WTC11 (cell line): ENCODE measurements around the gene ARHGEF38. TPM values are rescaled to one million over a fixed set of nuclear protein-coding genes. Genes with fewer than 3 reads are reported as not detected.
A peak's percentile ranks its signal among the peaks of the same experiment; 100 is the strongest.

Experiments used
- ELF4 ChIP-seq: sonication (generic); formaldehyde crosslinking; IDR thresholded peaks from 2 replicates; pipeline ENCODE4 v1.8.1; 2022; ENCODE audit warnings: low read depth, mild to moderate bottlenecking, moderate library complexity, missing genetic modification reagents
- ESRRA ChIP-seq: sonication (generic); formaldehyde crosslinking; IDR thresholded peaks from 2 replicates; pipeline ENCODE4 v1.8.1; 2022; ENCODE audit warnings: mild to moderate bottlenecking, missing genetic modification reagents, borderline replicate concordance
- GABPB1 ChIP-seq: sonication (generic); formaldehyde crosslinking; IDR thresholded peaks from 2 replicates; pipeline ENCODE4 v1.8.1; 2023; ENCODE audit warnings: mild to moderate bottlenecking, missing genetic modification reagents
- GTF2I ChIP-seq: fragments of 250-450 bp; sonication (Bioruptor Pico); conservative IDR thresholded peaks from 2 replicates; pipeline ENCODE4 v1.4.0; 2021; ENCODE audit warnings: mild to moderate bottlenecking
- IRF2 ChIP-seq: sonication (generic); formaldehyde crosslinking; IDR thresholded peaks from 2 replicates; pipeline ENCODE4 v1.8.0; 2022; ENCODE audit warnings: low read depth, missing genetic modification reagents, borderline replicate concordance
- JUN ChIP-seq: sonication (generic); formaldehyde crosslinking; IDR thresholded peaks from 2 replicates; pipeline ENCODE4 v1.8.0; 2023; ENCODE audit warnings: mild to moderate bottlenecking, missing genetic modification reagents
- NR3C1 ChIP-seq: sonication (generic); formaldehyde crosslinking; conservative IDR thresholded peaks from 2 replicates; pipeline ENCODE4 v1.8.1; 2023; ENCODE audit warnings: low read depth, mild to moderate bottlenecking, missing genetic modification reagents
- OVOL2 ChIP-seq: fragments of 250-450 bp; sonication (Bioruptor Pico); IDR thresholded peaks from 2 replicates; pipeline ENCODE4 v1.9.0; 2021; ENCODE audit warnings: mild to moderate bottlenecking, borderline replicate concordance
- RELA ChIP-seq: sonication (generic); formaldehyde crosslinking; IDR thresholded peaks from 2 replicates; pipeline ENCODE4 v1.8.1; 2022; ENCODE audit warnings: missing genetic modification reagents, mild to moderate bottlenecking, borderline replicate concordance
- SOX15 ChIP-seq: fragments of 250-450 bp; sonication (Bioruptor Pico); IDR thresholded peaks from 2 replicates; pipeline ENCODE4 v1.9.0; 2021; ENCODE audit warnings: mild to moderate bottlenecking
- TEAD1 ChIP-seq: sonication (generic); formaldehyde crosslinking; IDR thresholded peaks from 2 replicates; pipeline ENCODE4 v1.8.0; 2022; ENCODE audit warnings: mild to moderate bottlenecking, missing genetic modification reagents
- TEAD4 ChIP-seq: sonication (generic); formaldehyde crosslinking; IDR thresholded peaks from 2 replicates; pipeline ENCODE4 v1.8.0; 2022; ENCODE audit warnings: mild to moderate bottlenecking, missing genetic modification reagents
- ZNF138 ChIP-seq: sonication (generic); formaldehyde crosslinking; conservative IDR thresholded peaks from 2 replicates; pipeline ENCODE4 v1.8.1; 2022; ENCODE audit warnings: mild to moderate bottlenecking, moderate library complexity, missing genetic modification reagents
- ZNF232 ChIP-seq: sonication (generic); formaldehyde crosslinking; IDR thresholded peaks from 2 replicates; pipeline ENCODE4 v1.8.0; 2022; ENCODE audit warnings: mild to moderate bottlenecking, missing genetic modification reagents
- ZNF263 ChIP-seq: sonication (generic); formaldehyde crosslinking; IDR thresholded peaks from 2 replicates; pipeline ENCODE4 v1.8.1; 2022; ENCODE audit warnings: low read depth, mild to moderate bottlenecking, moderate library complexity, missing genetic modification reagents
- ZNF671 ChIP-seq: fragments of 250-450 bp; sonication (Bioruptor Pico); IDR thresholded peaks from 2 replicates; pipeline ENCODE4 v1.8.0; 2021; ENCODE audit warnings: mild to moderate bottlenecking
- total RNA-seq: library from RNA; stranded (reverse); gene quantifications from 3 replicates; pipeline ENCODE4 v1.2.3, GENCODE V29; 2021
- TF ChIP-seq, protein P1 (sequence below): sonication (generic); formaldehyde crosslinking; IDR thresholded peaks from 2 replicates; pipeline ENCODE4 v1.8.0; 2023; ENCODE audit warnings: missing genetic modification reagents, mild to moderate bottlenecking, borderline replicate concordance
- TF ChIP-seq, protein P2 (sequence below): fragments of 250-450 bp; sonication (Bioruptor Pico); IDR thresholded peaks from 2 replicates; pipeline ENCODE4 v1.9.0; 2021; ENCODE audit warnings: moderate library complexity, mild to moderate bottlenecking, inconsistent platforms, borderline replicate concordance
- TF ChIP-seq, protein P3 (sequence below): sonication (generic); formaldehyde crosslinking; IDR thresholded peaks from 2 replicates; pipeline ENCODE4 v1.8.1; 2023; ENCODE audit warnings: mild to moderate bottlenecking, missing genetic modification reagents
- TF ChIP-seq, protein P4 (sequence below): sonication (generic); formaldehyde crosslinking; IDR thresholded peaks from 2 replicates; pipeline ENCODE4 v1.8.0; 2023; ENCODE audit warnings: mild to moderate bottlenecking, missing genetic modification reagents
- TF ChIP-seq, protein P5 (sequence below): sonication (generic); formaldehyde crosslinking; IDR thresholded peaks from 2 replicates; pipeline ENCODE4 v1.8.1; 2023; ENCODE audit warnings: mild to moderate bottlenecking, missing genetic modification reagents, borderline replicate concordance
- TF ChIP-seq, protein P6 (sequence below): sonication (generic); formaldehyde crosslinking; conservative IDR thresholded peaks from 2 replicates; pipeline ENCODE4 v1.8.1; 2022; ENCODE audit warnings: mild to moderate bottlenecking, missing genetic modification reagents
- TF ChIP-seq, protein P7 (sequence below): sonication (generic); formaldehyde crosslinking; IDR thresholded peaks from 2 replicates; pipeline ENCODE4 v1.8.1; 2022; ENCODE audit warnings: low read depth, missing genetic modification reagents, borderline replicate concordance

ARHGEF38 gene
- total RNA-seq, 1 experiment from 2014 or later, result not detected

DNA sequence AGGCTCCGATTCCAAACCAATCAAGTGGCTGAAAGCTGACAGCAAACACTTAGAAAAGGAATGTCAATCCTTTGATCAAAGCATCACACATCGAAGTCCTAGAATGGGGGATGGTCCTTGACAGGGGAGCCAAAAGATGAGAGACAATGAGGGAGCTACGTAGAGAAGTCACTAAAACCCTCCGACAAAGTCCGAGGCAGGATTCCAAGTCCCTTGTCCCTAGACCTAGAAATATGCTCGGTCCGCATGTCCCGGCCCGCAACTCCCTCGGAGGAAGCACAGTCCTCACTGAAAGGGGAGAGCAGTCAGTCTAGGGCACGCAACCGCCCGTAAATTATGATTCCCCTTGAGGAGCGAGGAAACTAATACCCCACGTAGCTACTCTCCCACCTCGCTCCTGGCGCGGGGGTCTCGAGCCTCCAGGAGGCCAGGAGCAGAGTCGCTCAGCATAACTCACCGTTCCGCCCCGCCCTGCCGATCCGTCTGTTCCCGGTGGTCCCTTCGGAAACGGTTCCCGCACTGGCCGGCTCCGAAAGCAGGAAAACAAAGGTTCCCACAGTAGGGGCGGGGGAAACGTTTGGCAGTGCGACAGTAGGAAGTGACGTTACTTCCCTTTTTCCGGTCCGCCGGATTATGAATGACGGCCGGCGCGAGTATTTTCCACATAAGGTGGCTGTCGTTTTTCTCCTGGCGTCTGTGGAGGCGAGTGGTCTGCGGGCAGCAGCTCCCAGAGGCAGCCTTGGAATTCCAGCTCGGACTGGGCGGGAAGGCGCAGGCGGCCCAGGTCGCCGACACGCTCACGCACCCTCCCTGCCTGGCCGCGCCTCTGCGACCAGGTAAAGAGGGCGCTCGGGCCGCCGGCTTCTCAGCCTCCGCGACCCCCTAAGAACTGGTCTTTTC is 156.0 kb downstream of the ARHGEF38 start, which contains the start of the genes GSTCD and INTS12 (continued):
- TF ChIP-seq ESRRA (CRISPR knock-in tag), result peak; percentile 57; the same call in 1 of the 2 replicates
- TF ChIP-seq, protein P1, sequence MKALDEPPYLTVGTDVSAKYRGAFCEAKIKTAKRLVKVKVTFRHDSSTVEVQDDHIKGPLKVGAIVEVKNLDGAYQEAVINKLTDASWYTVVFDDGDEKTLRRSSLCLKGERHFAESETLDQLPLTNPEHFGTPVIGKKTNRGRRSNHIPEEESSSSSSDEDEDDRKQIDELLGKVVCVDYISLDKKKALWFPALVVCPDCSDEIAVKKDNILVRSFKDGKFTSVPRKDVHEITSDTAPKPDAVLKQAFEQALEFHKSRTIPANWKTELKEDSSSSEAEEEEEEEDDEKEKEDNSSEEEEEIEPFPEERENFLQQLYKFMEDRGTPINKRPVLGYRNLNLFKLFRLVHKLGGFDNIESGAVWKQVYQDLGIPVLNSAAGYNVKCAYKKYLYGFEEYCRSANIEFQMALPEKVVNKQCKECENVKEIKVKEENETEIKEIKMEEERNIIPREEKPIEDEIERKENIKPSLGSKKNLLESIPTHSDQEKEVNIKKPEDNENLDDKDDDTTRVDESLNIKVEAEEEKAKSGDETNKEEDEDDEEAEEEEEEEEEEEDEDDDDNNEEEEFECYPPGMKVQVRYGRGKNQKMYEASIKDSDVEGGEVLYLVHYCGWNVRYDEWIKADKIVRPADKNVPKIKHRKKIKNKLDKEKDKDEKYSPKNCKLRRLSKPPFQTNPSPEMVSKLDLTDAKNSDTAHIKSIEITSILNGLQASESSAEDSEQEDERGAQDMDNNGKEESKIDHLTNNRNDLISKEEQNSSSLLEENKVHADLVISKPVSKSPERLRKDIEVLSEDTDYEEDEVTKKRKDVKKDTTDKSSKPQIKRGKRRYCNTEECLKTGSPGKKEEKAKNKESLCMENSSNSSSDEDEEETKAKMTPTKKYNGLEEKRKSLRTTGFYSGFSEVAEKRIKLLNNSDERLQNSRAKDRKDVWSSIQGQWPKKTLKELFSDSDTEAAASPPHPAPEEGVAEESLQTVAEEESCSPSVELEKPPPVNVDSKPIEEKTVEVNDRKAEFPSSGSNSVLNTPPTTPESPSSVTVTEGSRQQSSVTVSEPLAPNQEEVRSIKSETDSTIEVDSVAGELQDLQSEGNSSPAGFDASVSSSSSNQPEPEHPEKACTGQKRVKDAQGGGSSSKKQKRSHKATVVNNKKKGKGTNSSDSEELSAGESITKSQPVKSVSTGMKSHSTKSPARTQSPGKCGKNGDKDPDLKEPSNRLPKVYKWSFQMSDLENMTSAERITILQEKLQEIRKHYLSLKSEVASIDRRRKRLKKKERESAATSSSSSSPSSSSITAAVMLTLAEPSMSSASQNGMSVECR, result peak; percentile 93; the same call in 1 of the 2 replicates
- TF ChIP-seq, protein P2, sequence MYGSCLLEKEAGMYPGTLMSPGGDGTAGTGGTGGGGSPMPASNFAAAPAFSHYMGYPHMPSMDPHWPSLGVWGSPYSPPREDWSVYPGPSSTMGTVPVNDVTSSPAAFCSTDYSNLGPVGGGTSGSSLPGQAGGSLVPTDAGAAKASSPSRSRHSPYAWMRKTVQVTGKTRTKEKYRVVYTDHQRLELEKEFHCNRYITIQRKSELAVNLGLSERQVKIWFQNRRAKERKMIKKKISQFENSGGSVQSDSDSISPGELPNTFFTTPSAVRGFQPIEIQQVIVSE (CRISPR knock-in tag), result no peak
- TF ChIP-seq IRF2 (CRISPR knock-in tag), result no peak
- TF ChIP-seq, protein P3, sequence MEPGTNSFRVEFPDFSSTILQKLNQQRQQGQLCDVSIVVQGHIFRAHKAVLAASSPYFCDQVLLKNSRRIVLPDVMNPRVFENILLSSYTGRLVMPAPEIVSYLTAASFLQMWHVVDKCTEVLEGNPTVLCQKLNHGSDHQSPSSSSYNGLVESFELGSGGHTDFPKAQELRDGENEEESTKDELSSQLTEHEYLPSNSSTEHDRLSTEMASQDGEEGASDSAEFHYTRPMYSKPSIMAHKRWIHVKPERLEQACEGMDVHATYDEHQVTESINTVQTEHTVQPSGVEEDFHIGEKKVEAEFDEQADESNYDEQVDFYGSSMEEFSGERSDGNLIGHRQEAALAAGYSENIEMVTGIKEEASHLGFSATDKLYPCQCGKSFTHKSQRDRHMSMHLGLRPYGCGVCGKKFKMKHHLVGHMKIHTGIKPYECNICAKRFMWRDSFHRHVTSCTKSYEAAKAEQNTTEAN (CRISPR knock-in tag), result peak; percentile 71; the same call in 1 of the 2 replicates
- TF ChIP-seq, protein P4, sequence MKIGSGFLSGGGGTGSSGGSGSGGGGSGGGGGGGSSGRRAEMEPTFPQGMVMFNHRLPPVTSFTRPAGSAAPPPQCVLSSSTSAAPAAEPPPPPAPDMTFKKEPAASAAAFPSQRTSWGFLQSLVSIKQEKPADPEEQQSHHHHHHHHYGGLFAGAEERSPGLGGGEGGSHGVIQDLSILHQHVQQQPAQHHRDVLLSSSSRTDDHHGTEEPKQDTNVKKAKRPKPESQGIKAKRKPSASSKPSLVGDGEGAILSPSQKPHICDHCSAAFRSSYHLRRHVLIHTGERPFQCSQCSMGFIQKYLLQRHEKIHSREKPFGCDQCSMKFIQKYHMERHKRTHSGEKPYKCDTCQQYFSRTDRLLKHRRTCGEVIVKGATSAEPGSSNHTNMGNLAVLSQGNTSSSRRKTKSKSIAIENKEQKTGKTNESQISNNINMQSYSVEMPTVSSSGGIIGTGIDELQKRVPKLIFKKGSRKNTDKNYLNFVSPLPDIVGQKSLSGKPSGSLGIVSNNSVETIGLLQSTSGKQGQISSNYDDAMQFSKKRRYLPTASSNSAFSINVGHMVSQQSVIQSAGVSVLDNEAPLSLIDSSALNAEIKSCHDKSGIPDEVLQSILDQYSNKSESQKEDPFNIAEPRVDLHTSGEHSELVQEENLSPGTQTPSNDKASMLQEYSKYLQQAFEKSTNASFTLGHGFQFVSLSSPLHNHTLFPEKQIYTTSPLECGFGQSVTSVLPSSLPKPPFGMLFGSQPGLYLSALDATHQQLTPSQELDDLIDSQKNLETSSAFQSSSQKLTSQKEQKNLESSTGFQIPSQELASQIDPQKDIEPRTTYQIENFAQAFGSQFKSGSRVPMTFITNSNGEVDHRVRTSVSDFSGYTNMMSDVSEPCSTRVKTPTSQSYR (CRISPR knock-in tag), result peak; percentile 70; the same call in 1 of the 2 replicates
- TF ChIP-seq ZNF138 (CRISPR knock-in tag), result peak; percentile 85; the same call in 1 of the 2 replicates
- no peak for TF ChIP-seq RELA (CRISPR knock-in tag)
- TF ChIP-seq GTF2I, result 0 out of 2 replicates have a peak, but pooled peaks have one; percentile 14
- TF ChIP-seq OVOL2 (CRISPR knock-in tag), result no peak
- TF ChIP-seq ZNF263 (CRISPR knock-in tag), result no peak
- TF ChIP-seq, protein P5, sequence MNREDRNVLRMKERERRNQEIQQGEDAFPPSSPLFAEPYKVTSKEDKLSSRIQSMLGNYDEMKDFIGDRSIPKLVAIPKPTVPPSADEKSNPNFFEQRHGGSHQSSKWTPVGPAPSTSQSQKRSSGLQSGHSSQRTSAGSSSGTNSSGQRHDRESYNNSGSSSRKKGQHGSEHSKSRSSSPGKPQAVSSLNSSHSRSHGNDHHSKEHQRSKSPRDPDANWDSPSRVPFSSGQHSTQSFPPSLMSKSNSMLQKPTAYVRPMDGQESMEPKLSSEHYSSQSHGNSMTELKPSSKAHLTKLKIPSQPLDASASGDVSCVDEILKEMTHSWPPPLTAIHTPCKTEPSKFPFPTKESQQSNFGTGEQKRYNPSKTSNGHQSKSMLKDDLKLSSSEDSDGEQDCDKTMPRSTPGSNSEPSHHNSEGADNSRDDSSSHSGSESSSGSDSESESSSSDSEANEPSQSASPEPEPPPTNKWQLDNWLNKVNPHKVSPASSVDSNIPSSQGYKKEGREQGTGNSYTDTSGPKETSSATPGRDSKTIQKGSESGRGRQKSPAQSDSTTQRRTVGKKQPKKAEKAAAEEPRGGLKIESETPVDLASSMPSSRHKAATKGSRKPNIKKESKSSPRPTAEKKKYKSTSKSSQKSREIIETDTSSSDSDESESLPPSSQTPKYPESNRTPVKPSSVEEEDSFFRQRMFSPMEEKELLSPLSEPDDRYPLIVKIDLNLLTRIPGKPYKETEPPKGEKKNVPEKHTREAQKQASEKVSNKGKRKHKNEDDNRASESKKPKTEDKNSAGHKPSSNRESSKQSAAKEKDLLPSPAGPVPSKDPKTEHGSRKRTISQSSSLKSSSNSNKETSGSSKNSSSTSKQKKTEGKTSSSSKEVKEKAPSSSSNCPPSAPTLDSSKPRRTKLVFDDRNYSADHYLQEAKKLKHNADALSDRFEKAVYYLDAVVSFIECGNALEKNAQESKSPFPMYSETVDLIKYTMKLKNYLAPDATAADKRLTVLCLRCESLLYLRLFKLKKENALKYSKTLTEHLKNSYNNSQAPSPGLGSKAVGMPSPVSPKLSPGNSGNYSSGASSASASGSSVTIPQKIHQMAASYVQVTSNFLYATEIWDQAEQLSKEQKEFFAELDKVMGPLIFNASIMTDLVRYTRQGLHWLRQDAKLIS (CRISPR knock-in tag), result peak; percentile 97
- no peak for TF ChIP-seq TEAD4 (CRISPR knock-in tag)
- TF ChIP-seq TEAD1 (CRISPR knock-in tag), result peak; percentile 93; the same call in 1 of the 2 replicates
- no peak for TF ChIP-seq SOX15 (CRISPR knock-in tag)
- TF ChIP-seq ZNF232, result peak; percentile 76; the same call in 1 of the 2 replicates
- TF ChIP-seq, protein P6, sequence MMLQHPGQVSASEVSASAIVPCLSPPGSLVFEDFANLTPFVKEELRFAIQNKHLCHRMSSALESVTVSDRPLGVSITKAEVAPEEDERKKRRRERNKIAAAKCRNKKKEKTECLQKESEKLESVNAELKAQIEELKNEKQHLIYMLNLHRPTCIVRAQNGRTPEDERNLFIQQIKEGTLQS (CRISPR knock-in tag), result no peak
- TF ChIP-seq JUN (CRISPR knock-in tag), result peak; percentile 81; the same call in 1 of the 2 replicates
- no peak for TF ChIP-seq ZNF671 (CRISPR knock-in tag)
- TF ChIP-seq GABPB1, result peak; percentile 92
- TF ChIP-seq, protein P7, sequence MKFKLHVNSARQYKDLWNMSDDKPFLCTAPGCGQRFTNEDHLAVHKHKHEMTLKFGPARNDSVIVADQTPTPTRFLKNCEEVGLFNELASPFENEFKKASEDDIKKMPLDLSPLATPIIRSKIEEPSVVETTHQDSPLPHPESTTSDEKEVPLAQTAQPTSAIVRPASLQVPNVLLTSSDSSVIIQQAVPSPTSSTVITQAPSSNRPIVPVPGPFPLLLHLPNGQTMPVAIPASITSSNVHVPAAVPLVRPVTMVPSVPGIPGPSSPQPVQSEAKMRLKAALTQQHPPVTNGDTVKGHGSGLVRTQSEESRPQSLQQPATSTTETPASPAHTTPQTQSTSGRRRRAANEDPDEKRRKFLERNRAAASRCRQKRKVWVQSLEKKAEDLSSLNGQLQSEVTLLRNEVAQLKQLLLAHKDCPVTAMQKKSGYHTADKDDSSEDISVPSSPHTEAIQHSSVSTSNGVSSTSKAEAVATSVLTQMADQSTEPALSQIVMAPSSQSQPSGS (CRISPR knock-in tag), result no peak
- no peak for TF ChIP-seq ELF4
- TF ChIP-seq NR3C1, result peak; percentile 84; the same call in 1 of the 2 replicates
